GM12878 (cell line): ENCODE results near the gene FGGY. TPM values are rescaled to one million over a fixed set of nuclear protein-coding genes. Genes with fewer than 3 reads are reported as not detected.

Source experiments
- ATAC-seq: fragments of 200-7000 bp; cut with Tn5 transposase; 3 replicates; pipeline ENCODE4 v1.9.1; 2020; ENCODE audit warnings: mild to moderate bottlenecking, moderate library complexity
- BruUV-seq: library from RNA; stranded (reverse); fragments of 400-500 nt; replicated peaks from 2 replicates; lab custom pipeline; 2021; lab: Mats Ljungman, UMichigan
- CTCF ChIA-PET: fragments of 300-600 bp; sonication (Branson Sonifier 250); formaldehyde crosslinking; extraction: SDS; loops from one replicate; lab custom pipeline; 2021; ENCODE audit warnings: inconsistent platforms; lab: Yijun Ruan, JAX
- POLR2A ChIA-PET: fragments of 350-600 bp; formaldehyde crosslinking; extraction: SDS; loops from one replicate; lab custom pipeline; 2021; ENCODE audit warnings: inconsistent platforms; lab: Charles Lee
- RAD21 ChIA-PET: fragments of 300-600 bp; sonication (Branson Sonifier 250); formaldehyde crosslinking; loops from one replicate; lab custom pipeline; 2023; ENCODE audit warnings: antibody characterized with exemption; ENCODE audit not compliant: unreplicated experiment; lab: Charles Lee
- SMC1A ChIA-PET: fragments of 300-600 bp; sonication (Branson Sonifier 250); formaldehyde crosslinking; loops from one replicate; lab custom pipeline; 2023; ENCODE audit not compliant: unreplicated experiment, uncharacterized antibody; lab: Charles Lee
- DNase-seq: peaks from one replicate; pipeline ENCODE4 v3.0.0-alpha.2; 2011; ENCODE audit warnings: low read depth, low spot score
- FAIRE-seq: peaks from 3 replicates; lab custom pipeline; 2011; peaks lifted over from hg19 to GRCh38; lab: Jason Lieb, UNC
- H2AFZ ChIP-seq: 2 replicates; pipeline ENCODE4 v1.6.0; 2011; ENCODE audit warnings: low read depth, low read length, control low read depth; ENCODE audit not compliant: control insufficient read depth
- H3K27ac ChIP-seq: 2 replicates; pipeline ENCODE4 v1.5.1; 2011; ENCODE audit warnings: control low read depth; ENCODE audit not compliant: control insufficient read depth, insufficient read depth
- H3K27me3 ChIP-seq, 2 experiments: replicated peaks in 1 of 2; 2 replicates each; pipeline versions ENCODE4 v1.6.0 to v1.6.1; 2011; ENCODE audit warnings: low read length in 1 of 2; ENCODE audit not compliant: control insufficient read depth in 2 of 2, insufficient read depth in 2 of 2
- H3K36me3 ChIP-seq, 2 experiments: 2 replicates each; pipeline ENCODE4 v1.5.1; 2011; ENCODE audit warnings: low read length in 1 of 2; ENCODE audit not compliant: control insufficient read depth in 2 of 2, insufficient read depth in 2 of 2
- H3K4me1 ChIP-seq: 2 replicates; pipeline ENCODE4 v1.6.1; 2011; ENCODE audit warnings: mild to moderate bottlenecking, low read length, moderate library complexity, mixed read lengths; ENCODE audit not compliant: control insufficient read depth, insufficient read depth
- H3K4me2 ChIP-seq: 2 replicates; pipeline ENCODE4 v1.6.0; 2011; ENCODE audit warnings: control low read depth; ENCODE audit not compliant: control insufficient read depth, insufficient read depth
- H3K4me3 ChIP-seq: fragments of 200-600 bp; sonication (generic); 2 replicates; pipeline ENCODE4 v1.5.1; 2016
- H3K79me2 ChIP-seq: 2 replicates; pipeline ENCODE4 v1.6.0; 2011; ENCODE audit warnings: low read length; ENCODE audit not compliant: control insufficient read depth, insufficient read depth
- H3K9ac ChIP-seq: 2 replicates; pipeline ENCODE4 v1.8.0; 2011; ENCODE audit warnings: low read length, control low read depth, mixed read lengths; ENCODE audit not compliant: control insufficient read depth, insufficient read depth
- H3K9me3 ChIP-seq: replicated peaks from 3 replicates; pipeline ENCODE4 v1.5.1; 2011; ENCODE audit warnings: mild to moderate bottlenecking, low read length; ENCODE audit not compliant: control insufficient read depth, insufficient read depth
- H4K20me1 ChIP-seq: 2 replicates; pipeline ENCODE4 v1.6.0; 2011; ENCODE audit not compliant: control insufficient read depth, insufficient read depth
- BACH1 ChIP-seq: fragments of 450-650 bp; IDR thresholded peaks from 2 replicates; pipeline ENCODE4 v1.6.1; 2017; ENCODE audit warnings: mild to moderate bottlenecking, borderline replicate concordance
- CEBPZ ChIP-seq: fragments of 150-350 bp; IDR thresholded peaks from 2 replicates; pipeline ENCODE4 v1.6.1; 2016; ENCODE audit warnings: low read depth, low read length
- EED ChIP-seq: sonication (generic); IDR thresholded peaks from 2 replicates; pipeline ENCODE4 v1.6.1; 2016; ENCODE audit warnings: antibody characterized with exemption, low read depth
- EZH2 ChIP-seq: IDR thresholded peaks from 2 replicates; pipeline ENCODE4 v1.6.1; 2012; ENCODE audit warnings: low read depth, mild to moderate bottlenecking, control low read depth, inconsistent platforms, low read length, borderline replicate concordance; ENCODE audit not compliant: control insufficient read depth
- HDAC6 ChIP-seq: fragments of 200-600 bp; sonication (generic); IDR thresholded peaks from one replicate; pipeline ENCODE4 v1.8.0; 2017; ENCODE audit warnings: antibody characterized with exemption; ENCODE audit not compliant: unreplicated experiment
- IKZF1 ChIP-seq: fragments of 450-650 bp; conservative IDR thresholded peaks from 2 replicates; pipeline ENCODE4 v1.6.1; 2017; ENCODE audit warnings: antibody characterized with exemption, mild to moderate bottlenecking
- JUND ChIP-seq: IDR thresholded peaks from 2 replicates; pipeline ENCODE4 v1.6.1; 2012; ENCODE audit warnings: low read depth, mild to moderate bottlenecking, low read length, improper control_type of control experiment, moderate library complexity
- MAX ChIP-seq: IDR thresholded peaks from 2 replicates; pipeline ENCODE4 v1.6.1; 2012; ENCODE audit warnings: low read depth, low read length, improper control_type of control experiment
- SIN3A ChIP-seq: IDR thresholded peaks from 2 replicates; pipeline ENCODE4 v1.6.1; 2012; ENCODE audit warnings: low read depth, low read length, improper control_type of control experiment
- SPI1 ChIP-seq: IDR thresholded peaks from 2 replicates; pipeline ENCODE4 v1.6.1; 2011; ENCODE audit warnings: low read depth, mild to moderate bottlenecking, low read length, moderate library complexity, borderline replicate concordance; ENCODE audit not compliant: insufficient read depth
- SREBF2 ChIP-seq: IDR thresholded peaks from 2 replicates; pipeline ENCODE4 v1.6.1; 2012; ENCODE audit warnings: mild to moderate bottlenecking, low read length
- TCF12 ChIP-seq: IDR thresholded peaks from 2 replicates; pipeline ENCODE4 v1.6.1; 2011; ENCODE audit warnings: low read depth, mild to moderate bottlenecking, low read length
- USF2 ChIP-seq: IDR thresholded peaks from 2 replicates; pipeline ENCODE4 v1.6.1; 2011; ENCODE audit warnings: low read depth, low read length, improper control_type of control experiment, borderline replicate concordance
- WGBS: methylation state at CpG from one replicate; pipeline ENCODE4 v1.1.6; 2016; ENCODE audit warnings: low lambda C conversion rate; ENCODE audit not compliant: insufficient replicate concordance, insufficient coverage; ENCODE audit errors: missing lambda C conversion rate; 5-methylcytosine and 5-hydroxymethylcytosine counted together
- in situ Hi-C: fragments of 300-500 bp; cut with MboI; formaldehyde crosslinking; loops from 9 replicates; pipeline ENCODE4 v1.14.3; 2018; ENCODE audit warnings: mixed read lengths
- intact Hi-C: fragments of 100-400 bp; cut with micrococcal nuclease; formaldehyde crosslinking; loops from one replicate; pipeline ENCODE4 v1.14.2; 2022; ENCODE audit not compliant: unreplicated experiment
- polyA plus RNA-seq, 11 experiments: library from polyadenylated mRNA; depleted of rRNA in 4 of 11; unstranded in 6 of 11; stranded (reverse) in 5 of 11; fragments of >200 nt; fragmentation: Nextera tagmentation in 4 of 11; fragmentation: Illumina TruSeq in 1 of 11; extraction: Ambion mirVana in 4 of 11; extraction: Trizol in 1 of 11; gene quantifications; 1 replicate in 1 of 11; 2 replicates in 10 of 11; pipeline versions ENCODE4 v1.2.1 to v1.2.3, GENCODE V29; 2011 to 2016; ENCODE audit warnings: inconsistent platforms in 2 of 11, missing spikeins in 2 of 11, low read depth in 1 of 11
- total RNA-seq, 4 experiments: library from RNA; depleted of rRNA in 3 of 4; stranded (reverse); fragments of >200 nt in 3 of 4; fragmentation: Illumina TruSeq in 1 of 4; extraction: Trizol in 1 of 4; gene quantifications; 2 replicates each; pipeline versions ENCODE4 v1.2.1 to v1.2.3, GENCODE V29; 2013 to 2021

FGGY gene
- total and polyA plus RNA-seq, 10 of the 15 experiments (the other 5 are each of a cell fraction or from before 2014, with no cell fraction given), result 6.2 to 11.9 (median 7.5) TPM

DNA sequence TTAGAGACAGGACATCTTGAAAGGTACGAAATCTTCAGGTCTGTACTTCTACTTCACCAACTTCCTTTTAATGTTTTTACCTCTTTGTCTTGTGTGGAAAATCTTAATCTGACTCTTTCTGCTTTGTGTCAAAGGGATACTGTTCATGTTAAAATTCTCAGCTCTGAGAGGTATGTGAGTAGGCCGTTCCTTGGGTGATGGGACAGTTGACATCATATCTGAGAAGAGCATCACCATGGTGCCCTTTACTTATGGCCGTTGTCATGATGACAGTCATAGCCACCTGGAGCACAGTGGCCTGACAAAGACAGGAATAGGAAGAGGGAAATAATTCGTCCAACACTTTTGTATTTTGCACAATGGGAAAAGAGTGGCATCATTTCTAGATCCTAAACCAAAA, 145.6 kb downstream of the FGGY start:
- intact Hi-C loops, result no loop called here
- Histone ChIP-seq H3K36me3 (no peaks in the 10 kb centered on the region), H3K4me2 (no peak overlapping the region), H3K27me3 (no peaks in the 10 kb centered on the region), H3K79me2 (no peaks in the 10 kb centered on the region), H3K9ac (no peak overlapping the region), H3K4me3 (no peak overlapping the region), H4K20me1 (no peaks in the 10 kb centered on the region), H3K27ac (no peak overlapping the region), H2AFZ (no peak overlapping the region), H3K9me3 (no peaks in the 10 kb centered on the region), H3K4me1 (no peaks in the 10 kb centered on the region)
- no TSS peak for BruUV-seq
- ChIA-PET POLR2A (no interaction called here), SMC1A (interaction anchor here (1.1 to 1.7 kb wide), 3 partner anchors 8 to 30 kb away, joined by 3 to 5 read pairs (median 4); no protein-coding TSS in a partner anchor), CTCF (interaction anchor here (0.6 kb wide), 1 partner anchor 197 kb away, joined by 3 read pairs; no protein-coding TSS in a partner anchor), RAD21 (no interaction called here)
- DNase-seq (no peak), FAIRE-seq (no peak), ATAC-seq (no peak)
- WGBS, result 76% methylated on average over 4 of the region's 4 CpGs
- no peak for TF ChIP-seq EED
- TF ChIP-seq MAX, result no peak
- TF ChIP-seq IKZF1, result no peak
- no peak for TF ChIP-seq JUND
- TF ChIP-seq USF2, result no peak
- no peak for TF ChIP-seq EZH2
- TF ChIP-seq HDAC6, result no peak
- TF ChIP-seq BACH1, result no peak
- TF ChIP-seq CEBPZ, result no peak
- no peak for TF ChIP-seq TCF12
- no peak for TF ChIP-seq SIN3A
- TF ChIP-seq SREBF2, result no peak
- TF ChIP-seq SPI1, result no peak
- in situ Hi-C loops, result no loop called here
